HepG2 (cell line): ENCODE measurements around the gene SEC14L2. TPM values are rescaled to one million over a fixed set of nuclear protein-coding genes. Genes with fewer than 3 reads are reported as not detected.

Experiments
- AKAP8 ChIP-seq: sonication (generic); formaldehyde crosslinking; IDR thresholded peaks from 2 replicates; pipeline ENCODE4 v1.5.1; 2020; ENCODE audit warnings: mild to moderate bottlenecking, missing genetic modification reagents
- EHMT2 ChIP-seq: fragments of 200-600 bp; sonication (generic); IDR thresholded peaks from 2 replicates; pipeline ENCODE4 v1.7.0; 2017; ENCODE audit warnings: antibody characterized with exemption, low read depth, low read length, borderline replicate concordance
- FOXK2 ChIP-seq: fragments of 450-650 bp; IDR thresholded peaks from 2 replicates; pipeline ENCODE4 v1.6.1; 2016
- GLI4 ChIP-seq: sonication (generic); formaldehyde crosslinking; IDR thresholded peaks from 2 replicates; pipeline ENCODE4 v1.5.1; 2020; ENCODE audit warnings: missing genetic modification reagents, mild to moderate bottlenecking, moderate library complexity, borderline replicate concordance
- HOXA5 ChIP-seq: sonication (generic); formaldehyde crosslinking; IDR thresholded peaks from 2 replicates; pipeline ENCODE4 v1.4.0; 2020; ENCODE audit warnings: missing genetic modification reagents
- KDM6A ChIP-seq: IDR thresholded peaks from 2 replicates; pipeline ENCODE4 v1.6.1; 2016; ENCODE audit warnings: low read depth
- MAFK ChIP-seq, 2 experiments: IDR thresholded peaks in 1 of 2; conservative IDR thresholded peaks in 1 of 2; 2 replicates each; pipeline ENCODE4 v1.6.1; 2011; ENCODE audit warnings: improper control_type of control experiment in 2 of 2, low read length in 2 of 2
- MEF2D ChIP-seq: sonication (generic); formaldehyde crosslinking; IDR thresholded peaks from 2 replicates; pipeline ENCODE4 v1.5.1; 2020; ENCODE audit warnings: mild to moderate bottlenecking, missing genetic modification reagents
- PCBP2 ChIP-seq: fragments of 200-400 bp; formaldehyde crosslinking; optimal IDR thresholded peaks from 2 replicates; pipeline ENCODE3; 2018; ENCODE audit warnings: low read length, low read depth; ENCODE audit not compliant: poor library complexity, severe bottlenecking
- PITX1 ChIP-seq: sonication (generic); formaldehyde crosslinking; IDR thresholded peaks from 2 replicates; pipeline ENCODE4 v1.5.1; 2020; ENCODE audit warnings: mild to moderate bottlenecking, missing genetic modification reagents
- POLR2A ChIP-seq, 2 experiments: IDR thresholded peaks; 2 replicates each; pipeline ENCODE4 v1.6.1; 2011; ENCODE audit warnings: low read depth in 2 of 2, low read length in 2 of 2, mild to moderate bottlenecking in 1 of 2, moderate library complexity in 1 of 2; ENCODE audit not compliant: insufficient read depth in 1 of 2
- RAD21 ChIP-seq: fragments of 450-650 bp; formaldehyde crosslinking; IDR thresholded peaks from 2 replicates; pipeline ENCODE4 v1.5.0; 2020; ENCODE audit warnings: mild to moderate bottlenecking
- REXO4 ChIP-seq: sonication (generic); formaldehyde crosslinking; IDR thresholded peaks from 2 replicates; pipeline ENCODE4 v1.8.0; 2022; ENCODE audit warnings: missing genetic modification reagents, mild to moderate bottlenecking, borderline replicate concordance
- SP4 ChIP-seq: sonication (generic); formaldehyde crosslinking; IDR thresholded peaks from 2 replicates; pipeline ENCODE4 v1.8.1; 2023; ENCODE audit warnings: mild to moderate bottlenecking, missing genetic modification reagents
- ZNF430 ChIP-seq: sonication (generic); formaldehyde crosslinking; IDR thresholded peaks from 2 replicates; pipeline ENCODE4 v1.9.0; 2021; ENCODE audit warnings: mild to moderate bottlenecking, missing genetic modification reagents
- ZNF530 ChIP-seq: sonication (generic); formaldehyde crosslinking; IDR thresholded peaks from 2 replicates; pipeline ENCODE4 v1.5.0; 2020; ENCODE audit warnings: low read depth, mild to moderate bottlenecking, missing genetic modification reagents
- ZNF589 ChIP-seq: sonication (generic); formaldehyde crosslinking; conservative IDR thresholded peaks from 2 replicates; pipeline ENCODE4 v1.8.0; 2022; ENCODE audit warnings: mild to moderate bottlenecking, moderate library complexity, missing genetic modification reagents
- ZNF597 ChIP-seq: sonication (generic); formaldehyde crosslinking; IDR thresholded peaks from 2 replicates; pipeline ENCODE4 v1.5.0; 2020; ENCODE audit warnings: missing genetic modification reagents
- ZNF607 ChIP-seq: sonication (generic); formaldehyde crosslinking; IDR thresholded peaks from 2 replicates; pipeline ENCODE4 v1.5.1; 2020; ENCODE audit warnings: missing genetic modification reagents, mild to moderate bottlenecking, borderline replicate concordance
- ZNF83 ChIP-seq: sonication (generic); formaldehyde crosslinking; IDR thresholded peaks from 2 replicates; pipeline ENCODE4 v1.4.0; 2020; ENCODE audit warnings: missing genetic modification reagents, mild to moderate bottlenecking, borderline replicate concordance
- ZSCAN31 ChIP-seq: sonication (generic); formaldehyde crosslinking; IDR thresholded peaks from 2 replicates; pipeline ENCODE4 v1.5.0; 2020; ENCODE audit warnings: low read depth, mild to moderate bottlenecking, missing genetic modification reagents
- polyA plus RNA-seq, 8 experiments: library from polyadenylated mRNA; depleted of rRNA in 3 of 8; stranded (reverse) in 7 of 8; unstranded in 1 of 8; fragments of >200 nt; fragmentation: Illumina TruSeq in 4 of 8; extraction: Trizol in 4 of 8; gene quantifications; 2 replicates each; pipeline versions ENCODE4 v1.2.1 to v1.2.3, GENCODE V29; 2011 to 2016; ENCODE audit warnings: low read depth in 4 of 8, missing spikeins in 1 of 8, mixed read lengths in 1 of 8; ENCODE audit not compliant: insufficient read depth in 1 of 8
- total RNA-seq, 5 experiments: library from RNA; depleted of rRNA; stranded (reverse); fragments of >200 nt; fragmentation: Illumina TruSeq; extraction: Trizol; gene quantifications; 2 replicates each; pipeline ENCODE4 v1.2.3, GENCODE V29; 2016; ENCODE audit warnings: low read depth in 1 of 5
- TF ChIP-seq, protein P1 (sequence below): IDR thresholded peaks from 2 replicates; pipeline ENCODE4 v1.6.1; 2016; ENCODE audit warnings: missing compliant biosample characterization, missing genetic modification reagents, borderline replicate concordance
- TF ChIP-seq, protein P2 (sequence below): sonication (generic); formaldehyde crosslinking; IDR thresholded peaks from 2 replicates; pipeline ENCODE4 v1.5.1; 2020; ENCODE audit warnings: mild to moderate bottlenecking, missing genetic modification reagents, moderate library complexity
- TF ChIP-seq, protein P3 (sequence below): sonication (generic); formaldehyde crosslinking; IDR thresholded peaks from 2 replicates; pipeline ENCODE4 v1.4.0; 2020; ENCODE audit warnings: missing genetic modification reagents, low read depth, mild to moderate bottlenecking, borderline replicate concordance

The SEC14L2 gene
- total and polyA plus RNA-seq, 2 of the 13 experiments (the other 11 are each of a cell fraction or from before 2014, with no cell fraction given): 4.1 to 5.1 TPM

GRCh38 chr22:30356449-30357235, 40.2 kb upstream of the SEC14L2 start, which contains the start of the genes CCDC157 and SF3A1 (continued):
- TF ChIP-seq, protein P1, sequence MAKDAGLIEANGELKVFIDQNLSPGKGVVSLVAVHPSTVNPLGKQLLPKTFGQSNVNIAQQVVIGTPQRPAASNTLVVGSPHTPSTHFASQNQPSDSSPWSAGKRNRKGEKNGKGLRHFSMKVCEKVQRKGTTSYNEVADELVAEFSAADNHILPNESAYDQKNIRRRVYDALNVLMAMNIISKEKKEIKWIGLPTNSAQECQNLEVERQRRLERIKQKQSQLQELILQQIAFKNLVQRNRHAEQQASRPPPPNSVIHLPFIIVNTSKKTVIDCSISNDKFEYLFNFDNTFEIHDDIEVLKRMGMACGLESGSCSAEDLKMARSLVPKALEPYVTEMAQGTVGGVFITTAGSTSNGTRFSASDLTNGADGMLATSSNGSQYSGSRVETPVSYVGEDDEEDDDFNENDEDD (CRISPR knock-in tag): peak; percentile 72; the same call in 1 of the 2 replicates
- no peak for TF ChIP-seq REXO4 (CRISPR knock-in tag)
- TF ChIP-seq ZNF430 (CRISPR knock-in tag): no peak
- no peak for TF ChIP-seq PITX1
- TF ChIP-seq ZNF607 (CRISPR knock-in tag): peak; percentile 92; the same call in 1 of the 2 replicates
- TF ChIP-seq HOXA5 (CRISPR knock-in tag): peak; percentile 93
- no peak for TF ChIP-seq FOXK2
- no peak for TF ChIP-seq ZNF589 (CRISPR knock-in tag)
- TF ChIP-seq PCBP2: no peak
- peak; percentile 71; the same call in 1 of the 2 replicates for TF ChIP-seq SP4 (CRISPR knock-in tag)
- TF ChIP-seq, protein P2, sequence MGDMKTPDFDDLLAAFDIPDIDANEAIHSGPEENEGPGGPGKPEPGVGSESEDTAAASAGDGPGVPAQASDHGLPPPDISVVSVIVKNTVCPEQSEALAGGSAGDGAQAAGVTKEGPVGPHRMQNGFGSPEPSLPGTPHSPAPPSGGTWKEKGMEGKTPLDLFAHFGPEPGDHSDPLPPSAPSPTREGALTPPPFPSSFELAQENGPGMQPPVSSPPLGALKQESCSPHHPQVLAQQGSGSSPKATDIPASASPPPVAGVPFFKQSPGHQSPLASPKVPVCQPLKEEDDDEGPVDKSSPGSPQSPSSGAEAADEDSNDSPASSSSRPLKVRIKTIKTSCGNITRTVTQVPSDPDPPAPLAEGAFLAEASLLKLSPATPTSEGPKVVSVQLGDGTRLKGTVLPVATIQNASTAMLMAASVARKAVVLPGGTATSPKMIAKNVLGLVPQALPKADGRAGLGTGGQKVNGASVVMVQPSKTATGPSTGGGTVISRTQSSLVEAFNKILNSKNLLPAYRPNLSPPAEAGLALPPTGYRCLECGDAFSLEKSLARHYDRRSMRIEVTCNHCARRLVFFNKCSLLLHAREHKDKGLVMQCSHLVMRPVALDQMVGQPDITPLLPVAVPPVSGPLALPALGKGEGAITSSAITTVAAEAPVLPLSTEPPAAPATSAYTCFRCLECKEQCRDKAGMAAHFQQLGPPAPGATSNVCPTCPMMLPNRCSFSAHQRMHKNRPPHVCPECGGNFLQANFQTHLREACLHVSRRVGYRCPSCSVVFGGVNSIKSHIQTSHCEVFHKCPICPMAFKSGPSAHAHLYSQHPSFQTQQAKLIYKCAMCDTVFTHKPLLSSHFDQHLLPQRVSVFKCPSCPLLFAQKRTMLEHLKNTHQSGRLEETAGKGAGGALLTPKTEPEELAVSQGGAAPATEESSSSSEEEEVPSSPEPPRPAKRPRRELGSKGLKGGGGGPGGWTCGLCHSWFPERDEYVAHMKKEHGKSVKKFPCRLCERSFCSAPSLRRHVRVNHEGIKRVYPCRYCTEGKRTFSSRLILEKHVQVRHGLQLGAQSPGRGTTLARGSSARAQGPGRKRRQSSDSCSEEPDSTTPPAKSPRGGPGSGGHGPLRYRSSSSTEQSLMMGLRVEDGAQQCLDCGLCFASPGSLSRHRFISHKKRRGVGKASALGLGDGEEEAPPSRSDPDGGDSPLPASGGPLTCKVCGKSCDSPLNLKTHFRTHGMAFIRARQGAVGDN (CRISPR knock-in tag): peak; percentile 87
- TF ChIP-seq ZSCAN31 (CRISPR knock-in tag): peak; percentile 86; the same call in 1 of the 2 replicates
- peak; percentile 82; the same call in 1 of the 2 replicates for TF ChIP-seq ZNF83
- TF ChIP-seq, protein P3, sequence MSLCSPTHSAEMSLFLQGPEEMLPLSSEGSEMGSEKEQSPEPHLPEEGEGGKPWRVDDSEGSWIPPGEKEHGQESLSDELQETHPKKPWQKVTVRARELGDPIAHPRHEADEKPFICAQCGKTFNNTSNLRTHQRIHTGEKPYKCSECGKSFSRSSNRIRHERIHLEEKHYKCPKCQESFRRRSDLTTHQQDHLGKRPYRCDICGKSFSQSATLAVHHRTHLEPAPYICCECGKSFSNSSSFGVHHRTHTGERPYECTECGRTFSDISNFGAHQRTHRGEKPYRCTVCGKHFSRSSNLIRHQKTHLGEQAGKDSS (CRISPR knock-in tag): peak; percentile 66
- TF ChIP-seq ZNF530 (CRISPR knock-in tag): no peak
- no peak for TF ChIP-seq KDM6A (CRISPR knock-in tag)
- no peak for TF ChIP-seq EHMT2
- TF ChIP-seq POLR2A (IDR thresholded peaks at IDR 0.05; ENCODE audit: insufficient read depth in 1 of 2, low read depth in 2 of 2, low read length in 2 of 2): peak; percentile 94 to 96
- TF ChIP-seq GLI4: no peak
- TF ChIP-seq MEF2D: no peak
- peak; percentile 69; the same call in 1 of the 2 replicates for TF ChIP-seq AKAP8 (CRISPR knock-in tag)
- TF ChIP-seq ZNF597 (CRISPR knock-in tag): no peak
- TF ChIP-seq RAD21 (CRISPR knock-in tag): no peak
- TF ChIP-seq MAFK (conservative IDR thresholded peaks at IDR 0.05 in 1 of 2, IDR thresholded peaks at IDR 0.05 in 1 of 2; ENCODE audit: low read length in 2 of 2): no peak
